T-cell (primary cell): ENCODE data around the gene SRF. TPM values are rescaled to one million over a fixed set of nuclear protein-coding genes. Genes with fewer than 3 reads are reported as not detected.

ENCODE experiments used
- ATAC-seq, 4 experiments: fragments of 200-7000 bp in 3 of 4; fragments of 150-1000 bp in 1 of 4; cut with Tn5 transposase; replicated peaks in 1 of 4; 1 replicate in 3 of 4; 2 replicates in 1 of 4; pipeline ENCODE4 v1.10.0; 2021; ENCODE audit warnings: moderate library complexity in 3 of 4, mild to moderate bottlenecking in 2 of 4, moderate number of reproducible peaks in 1 of 4
- CTCF ChIA-PET, 2 donors: fragments of 300-600 bp; sonication (Branson Sonifier 250); formaldehyde crosslinking; loops; one replicate each; lab custom pipeline; 2022; ENCODE audit warnings: antibody characterized with exemption in 2 of 2; lab: Charles Lee
- POLR2A ChIA-PET, 2 donors: fragments of 300-600 bp; sonication (Branson Sonifier 250); formaldehyde crosslinking; loops; one replicate each; lab custom pipeline; 2022; ENCODE audit warnings: antibody characterized with exemption in 2 of 2; lab: Charles Lee
- DNase-seq, 35 experiments: peaks; one replicate each; pipeline versions ENCODE4 v3.0.0 to v3.0.0-alpha.2; 2013 to 2023
- H3K27ac ChIP-seq: one replicate; pipeline ENCODE4 v1.5.1; 2013; ENCODE audit warnings: low read length
- H3K27me3 ChIP-seq, 2 experiments: replicated peaks in 1 of 2; 1 replicate in 1 of 2; 2 replicates in 1 of 2; pipeline versions ENCODE4 v1.6.1 to v1.7.0; 2013; ENCODE audit warnings: low read length in 1 of 2, mixed read lengths in 1 of 2; ENCODE audit not compliant: control insufficient read depth in 2 of 2, insufficient read depth in 2 of 2; ENCODE audit errors: extremely low read depth in 1 of 2
- H3K36me3 ChIP-seq, 2 donors: 1 replicate in 1 of 2; 2 replicates in 1 of 2; pipeline versions ENCODE4 v1.6.1 to v1.7.0; 2013; ENCODE audit warnings: low read length in 1 of 2; ENCODE audit not compliant: control insufficient read depth in 2 of 2, insufficient read depth in 1 of 2; ENCODE audit errors: extremely low read depth in 1 of 2
- H3K4me1 ChIP-seq, 2 experiments: 1 replicate in 1 of 2; 2 replicates in 1 of 2; pipeline versions ENCODE4 v1.6.1 to v1.7.0; 2013; ENCODE audit warnings: low read length in 2 of 2, mixed read lengths in 1 of 2; ENCODE audit not compliant: insufficient read depth in 2 of 2, control insufficient read depth in 1 of 2; ENCODE audit errors: extremely low read depth in 1 of 2
- H3K4me3 ChIP-seq, 2 donors: 1 replicate in 1 of 2; 2 replicates in 1 of 2; pipeline versions ENCODE4 v1.5.1 to v1.7.0; 2013; ENCODE audit warnings: mild to moderate bottlenecking in 2 of 2, low read length in 1 of 2, moderate library complexity in 1 of 2; ENCODE audit not compliant: control insufficient read depth in 1 of 2; ENCODE audit errors: extremely low read depth in 1 of 2
- H3K9me3 ChIP-seq: 2 replicates; pipeline ENCODE4 v1.7.0; 2013
- H3K27ac Mint-ChIP-seq, 2 donors: one replicate each; pipeline ENCODE4 v1.8.0; 2020 to 2021; ENCODE audit warnings: mild to moderate bottlenecking in 2 of 2, mixed read lengths in 2 of 2
- H3K27me3 Mint-ChIP-seq, 2 donors: one replicate each; pipeline ENCODE4 v1.8.0; 2021 to 2022; ENCODE audit warnings: mixed read lengths in 2 of 2
- H3K36me3 Mint-ChIP-seq: one replicate; pipeline ENCODE4 v1.8.0; 2021; ENCODE audit warnings: mixed read lengths
- H3K4me1 Mint-ChIP-seq, 3 donors: one replicate each; pipeline ENCODE4 v1.8.0; 2020 to 2022; ENCODE audit warnings: mixed read lengths in 3 of 3, mild to moderate bottlenecking in 1 of 3
- H3K4me3 Mint-ChIP-seq, 3 donors: one replicate each; pipeline ENCODE4 v1.8.0; 2020 to 2022; ENCODE audit warnings: mild to moderate bottlenecking in 3 of 3, mixed read lengths in 3 of 3, moderate library complexity in 3 of 3
- H3K9me3 Mint-ChIP-seq, 3 donors: one replicate each; pipeline ENCODE4 v1.8.0; 2020 to 2022; ENCODE audit warnings: mixed read lengths in 3 of 3
- WGBS: methylation state at CpG from one replicate; pipeline ENCODE4 v1.1.5; 2013; ENCODE audit warnings: missing lambda C conversion rate; ENCODE audit not compliant: insufficient coverage; 5-methylcytosine and 5-hydroxymethylcytosine counted together
- total RNA-seq, 35 experiments: library from RNA in 6 of 35; stranded (reverse) in 6 of 35; fragments of 120-200 nt in 1 of 35; gene quantifications; one replicate each; pipeline versions ENCODE4 v1.2.1 to v1.2.4 and lab custom pipeline; 2013 to 2026

Gene SRF
- total RNA-seq, 5 donors from 2014 or later (not counting 1 experiment from before 2014, with no cell fraction given), result 19.6 to 34.1 (median 33.7) TPM

- Mint-ChIP-seq H3K9me3 (no peaks in the 10 kb centered on the region), H3K27ac (peak overlapping the region; percentile 90 to 92), H3K36me3 (peaks cover 34% of the 10 kb centered on the region), H3K27me3 (no peaks in the 10 kb centered on the region), H3K4me3 (peak overlapping the region; percentile 85 to 94 (median 88)), H3K4me1 (peaks cover 53 to 60% (median 57%) of the 10 kb centered on the region in 3 donors)
- Histone ChIP-seq H3K27me3 (no peaks in the 10 kb centered on the region), H3K4me3 (no peak overlapping the region), H3K36me3 (peaks cover 8 to 43% of the 10 kb centered on the region in 2 donors), H3K4me1 (peaks cover 35 to 53% of the 10 kb centered on the region in 2 experiments), H3K27ac (peak overlapping the region; percentile 75), H3K9me3 (no peaks in the 10 kb centered on the region)
- 91% methylated on average over 1 of the region's 4 CpGs for WGBS
- ATAC-seq (no peak), DNase-seq (no peak)
- ChIA-PET CTCF (interaction anchor here (0.6 to 0.9 kb wide), 2 partner anchors 41 to 560 kb away, joined by 3 to 4 read pairs; no protein-coding TSS in a partner anchor), POLR2A (interaction anchor here in 1 of 2 donors (0.6 kb wide), 1 partner anchor 14 kb away, joined by 3 read pairs; no protein-coding TSS in a partner anchor)
These were observed 12.4 kb downstream of the SRF start for GRCh38 chr6:43183441-43183840.

GRCh38 chr6:43184268-43184985 lies 13.4 kb downstream of the SRF start:
- POLR2A ChIA-PET, result no interaction called here
- Mint-ChIP-seq H3K27ac (peak overlapping the region; percentile 40 to 92), H3K4me3 (peak overlapping the region in 2 of 3 donors; percentile 38 to 88), H3K27me3 (no peaks in the 10 kb centered on the region), H3K4me1 (peaks cover 57 to 60% (median 60%) of the 10 kb centered on the region in 3 donors), H3K9me3 (no peaks in the 10 kb centered on the region), H3K36me3 (peaks cover 32% of the 10 kb centered on the region)
- H3K4me3 ChIP-seq, result peak overlapping the region in 1 of 2 donors; percentile 18
- 98% methylated on average over 19 of the region's 21 CpGs for WGBS
- CTCF ChIA-PET, result interaction anchor here in 1 of 2 donors (0.9 kb wide), 1 partner anchor 40 kb away, joined by 3 read pairs; no protein-coding TSS in a partner anchor
- peaks cover 35 to 53% of the 10 kb centered on the region in 2 experiments for H3K4me1 ChIP-seq
- no peak for DNase-seq
- peaks cover 6 to 40% of the 10 kb centered on the region in 2 donors for H3K36me3 ChIP-seq
- H3K9me3 ChIP-seq, result no peaks in the 10 kb centered on the region
- ATAC-seq, result no peak
- no peak overlapping the region for H3K27ac ChIP-seq
- H3K27me3 ChIP-seq, result no peaks in the 10 kb centered on the region

- peak; percentile 44 to 70 (median 60) for ATAC-seq
- Histone ChIP-seq H3K27me3 (no peaks in the 10 kb centered on the region), H3K36me3 (peaks cover 6 to 41% of the 10 kb centered on the region in 2 donors), H3K4me3 (peak overlapping the region in 1 of 2 donors; percentile 27), H3K27ac (peak overlapping the region; percentile 20), H3K9me3 (no peaks in the 10 kb centered on the region), H3K4me1 (peaks cover 35 to 53% of the 10 kb centered on the region in 2 experiments)
- CTCF ChIA-PET, result no interaction called here
- no peaks in the 10 kb centered on the region for H3K27me3 Mint-ChIP-seq
- 0% methylated on average over 3 of the region's 5 CpGs for WGBS
- H3K4me1 Mint-ChIP-seq, result peaks cover 64 to 67% (median 66%) of the 10 kb centered on the region in 3 donors
- H3K4me3 Mint-ChIP-seq, result peak overlapping the region; percentile 0 to 88 (median 45)
- peak overlapping the region; percentile 65 to 86 for H3K27ac Mint-ChIP-seq
- no peaks in the 10 kb centered on the region for H3K9me3 Mint-ChIP-seq
- peaks cover 38% of the 10 kb centered on the region for H3K36me3 Mint-ChIP-seq
- peak in 27 of 35 experiments; percentile 4 to 58 (median 34) for DNase-seq
- POLR2A ChIA-PET, result no interaction called here
These were observed 14.4 kb downstream of the SRF start for GRCh38 chr6:43185391-43185985.

- H3K27me3 ChIP-seq, result no peaks in the 10 kb centered on the region
- H3K27ac ChIP-seq, result peak overlapping the region; percentile 20
- Mint-ChIP-seq H3K9me3 (no peaks in the 10 kb centered on the region), H3K36me3 (peaks cover 43% of the 10 kb centered on the region), H3K4me1 (peaks cover 65 to 67% (median 65%) of the 10 kb centered on the region in 3 donors), H3K4me3 (peak overlapping the region in 1 of 3 donors; percentile 88), H3K27ac (peak overlapping the region; percentile 65 to 86), H3K27me3 (no peaks in the 10 kb centered on the region)
- DNase-seq, result no peak
- no peaks in the 10 kb centered on the region for H3K9me3 ChIP-seq
- CTCF ChIA-PET, result no interaction called here
- H3K4me3 ChIP-seq, result peak overlapping the region in 1 of 2 donors; percentile 27
- POLR2A ChIA-PET, result no interaction called here
- no peak for ATAC-seq
- WGBS, result 99% methylated on average over 9 of the region's 14 CpGs
- peaks cover 6 to 44% of the 10 kb centered on the region in 2 donors for H3K36me3 ChIP-seq
- peaks cover 35 to 51% of the 10 kb centered on the region in 2 experiments for H3K4me1 ChIP-seq
These were observed 14.9 kb downstream of the SRF start for GRCh38 chr6:43186019-43186418.

GRCh38 chr6:43186706-43187105 lies 15.6 kb downstream of the SRF start:
- Mint-ChIP-seq H3K4me1 (peaks cover 58 to 60% (median 58%) of the 10 kb centered on the region in 3 donors), H3K27ac (peak overlapping the region; percentile 65 to 86), H3K9me3 (no peaks in the 10 kb centered on the region), H3K36me3 (peaks cover 43% of the 10 kb centered on the region), H3K4me3 (peak overlapping the region in 1 of 3 donors; percentile 31), H3K27me3 (no peaks in the 10 kb centered on the region)
- H3K9me3 ChIP-seq, result no peaks in the 10 kb centered on the region
- no peak overlapping the region for H3K4me3 ChIP-seq
- no peak overlapping the region for H3K27ac ChIP-seq
- H3K36me3 ChIP-seq, result peaks cover 6 to 44% of the 10 kb centered on the region in 2 donors
- ATAC-seq (no peak), DNase-seq (no peak)
- peaks cover 34 to 44% of the 10 kb centered on the region in 2 experiments for H3K4me1 ChIP-seq
- ChIA-PET CTCF (no interaction called here), POLR2A (no interaction called here)
- H3K27me3 ChIP-seq, result no peaks in the 10 kb centered on the region
- 100% methylated on average over 1 of the region's 4 CpGs for WGBS

- Histone ChIP-seq H3K36me3 (peaks cover 6 to 52% of the 10 kb centered on the region in 2 donors), H3K9me3 (no peaks in the 10 kb centered on the region)
- POLR2A ChIA-PET, result no interaction called here
These were observed 16.8 kb downstream of the SRF start for GRCh38 chr6:43187821-43188220.

More at GRCh38 chr6:43187821-43188220, 16.8 kb downstream of the SRF start:
- peaks cover 30 to 38% of the 10 kb centered on the region in 2 experiments for H3K4me1 ChIP-seq
- H3K4me3 ChIP-seq, result no peak overlapping the region
- Mint-ChIP-seq H3K27me3 (no peaks in the 10 kb centered on the region), H3K27ac (no peak overlapping the region), H3K4me3 (no peak overlapping the region), H3K36me3 (peaks cover 47% of the 10 kb centered on the region), H3K4me1 (peaks cover 51 to 57% (median 53%) of the 10 kb centered on the region in 3 donors), H3K9me3 (no peaks in the 10 kb centered on the region)
- ATAC-seq (no peak), DNase-seq (no peak)
- CTCF ChIA-PET, result interaction anchor here in 1 of 2 donors (0.5 kb wide), 1 partner anchor 45 kb away, joined by 5 read pairs; no protein-coding TSS in a partner anchor
- H3K27me3 ChIP-seq, result no peaks in the 10 kb centered on the region
- no peak overlapping the region for H3K27ac ChIP-seq
- 95% methylated on average over 6 of the region's 7 CpGs for WGBS
